H9 (cell line): ENCODE results near the gene RANBP17. TPM values are rescaled to one million over a fixed set of nuclear protein-coding genes. Genes with fewer than 3 reads are reported as not detected.

Experiments used
- DNase-seq: peaks from one replicate; pipeline ENCODE4 v3.0.0-alpha.2; 2017
- H2AFZ ChIP-seq: one replicate; pipeline ENCODE4 v1.6.1; 2013; ENCODE audit warnings: mild to moderate bottlenecking, low read length, control low read depth, moderate library complexity
- H2AK5ac ChIP-seq: 2 replicates; pipeline ENCODE4 v1.6.1; 2013; ENCODE audit warnings: low read length, control low read depth, mixed read lengths; ENCODE audit not compliant: insufficient read length
- H2BK120ac ChIP-seq: one replicate; pipeline ENCODE4 v1.6.1; 2013; ENCODE audit warnings: low read depth, mild to moderate bottlenecking, low read length, control low read depth, inconsistent platforms; ENCODE audit not compliant: poor library complexity, severe bottlenecking
- H2BK12ac ChIP-seq: 2 replicates; pipeline ENCODE4 v1.6.1; 2013; ENCODE audit warnings: low read length, control low read depth, mixed read lengths, low read depth; ENCODE audit not compliant: insufficient read length
- H2BK15ac ChIP-seq: 2 replicates; pipeline ENCODE4 v1.6.1; 2013; ENCODE audit warnings: low read depth, low read length, control low read depth
- H2BK20ac ChIP-seq: one replicate; pipeline ENCODE4 v1.6.1; 2013; ENCODE audit warnings: low read depth, mild to moderate bottlenecking, low read length, control low read depth, inconsistent platforms; ENCODE audit not compliant: poor library complexity, severe bottlenecking
- H2BK5ac ChIP-seq: 2 replicates; pipeline ENCODE4 v1.6.1; 2013; ENCODE audit warnings: low read length, control low read depth, mixed read lengths; ENCODE audit not compliant: insufficient read length
- H3K14ac ChIP-seq: 2 replicates; pipeline ENCODE4 v1.6.1; 2013; ENCODE audit warnings: low read length, control low read depth; ENCODE audit not compliant: insufficient read depth
- H3K18ac ChIP-seq: 2 replicates; pipeline ENCODE4 v1.6.1; 2013; ENCODE audit warnings: low read depth, mild to moderate bottlenecking, mixed read lengths, low read length, control low read depth; ENCODE audit not compliant: insufficient read length
- H3K23ac ChIP-seq: 2 replicates; pipeline ENCODE4 v1.6.1; 2013; ENCODE audit warnings: low read length, control low read depth, mixed read lengths, low read depth; ENCODE audit not compliant: insufficient read length
- H3K23me2 ChIP-seq: 2 replicates; pipeline ENCODE4 v1.6.1; 2013; ENCODE audit warnings: low read depth, mild to moderate bottlenecking, mixed read lengths, low read length, control low read depth; ENCODE audit not compliant: insufficient read length, poor library complexity, severe bottlenecking
- H3K27ac ChIP-seq: 2 replicates; pipeline ENCODE4 v1.5.1; 2013; ENCODE audit warnings: low read length, control low read depth, mixed read lengths, low read depth; ENCODE audit not compliant: insufficient read length
- H3K27me3 ChIP-seq: 2 replicates; pipeline ENCODE4 v1.6.1; 2013; ENCODE audit warnings: low read length, control low read depth, inconsistent platforms; ENCODE audit not compliant: insufficient read depth
- H3K4ac ChIP-seq: 2 replicates; pipeline ENCODE4 v1.6.1; 2013; ENCODE audit warnings: low read depth, mild to moderate bottlenecking, control low read depth, inconsistent platforms, low read length, moderate library complexity
- H3K4me1 ChIP-seq: 2 replicates; pipeline ENCODE4 v1.6.1; 2013; ENCODE audit warnings: low read length, control low read depth, inconsistent platforms; ENCODE audit not compliant: insufficient read depth
- H3K4me2 ChIP-seq: 2 replicates; pipeline ENCODE4 v1.6.1; 2013; ENCODE audit warnings: low read length, control low read depth, mixed read lengths; ENCODE audit not compliant: insufficient read length, insufficient read depth
- H3K56ac ChIP-seq: 2 replicates; pipeline ENCODE4 v1.6.1; 2013; ENCODE audit warnings: low read depth, mild to moderate bottlenecking, mixed read lengths, low read length, control low read depth; ENCODE audit not compliant: insufficient read length
- H3K79me1 ChIP-seq: 2 replicates; pipeline ENCODE4 v1.6.1; 2013; ENCODE audit warnings: low read depth, mild to moderate bottlenecking, moderate library complexity, low read length, control low read depth, inconsistent platforms; ENCODE audit not compliant: insufficient read depth, poor library complexity, severe bottlenecking
- H3K79me2 ChIP-seq: 2 replicates; pipeline ENCODE4 v1.6.1; 2013; ENCODE audit warnings: low read length, control low read depth, inconsistent platforms; ENCODE audit not compliant: insufficient read depth
- H3K9ac ChIP-seq: 2 replicates; pipeline ENCODE4 v1.6.1; 2013; ENCODE audit warnings: low read length, control low read depth, mixed read lengths; ENCODE audit not compliant: insufficient read length; ENCODE audit errors: extremely low read depth
- H3K9me3 ChIP-seq: one replicate; pipeline ENCODE4 v1.6.1; 2013; ENCODE audit warnings: low read depth, low read length, inconsistent platforms; ENCODE audit not compliant: control insufficient read depth
- H3T11ph ChIP-seq: one replicate; pipeline ENCODE4 v1.6.1; 2013; ENCODE audit warnings: mild to moderate bottlenecking, low read length, control low read depth, inconsistent platforms
- H4K20me1 ChIP-seq: one replicate; pipeline ENCODE4 v1.6.1; 2013; ENCODE audit not compliant: control insufficient read depth, insufficient read length, insufficient read depth
- H4K5ac ChIP-seq: 2 replicates; pipeline ENCODE4 v1.6.1; 2013; ENCODE audit warnings: low read depth, mild to moderate bottlenecking, mixed read lengths, low read length, control low read depth; ENCODE audit not compliant: insufficient read length
- H4K8ac ChIP-seq: replicated peaks from 2 replicates; pipeline ENCODE4 v1.6.1; 2013; ENCODE audit warnings: low read length, control low read depth, mixed read lengths, low read depth; ENCODE audit not compliant: insufficient read length
- H4K91ac ChIP-seq: 2 replicates; pipeline ENCODE4 v1.6.1; 2013; ENCODE audit warnings: low read depth, mild to moderate bottlenecking, moderate library complexity, mixed read lengths, low read length, control low read depth; ENCODE audit not compliant: insufficient read length
- H3K27ac Mint-ChIP-seq, 3 experiments: 2 replicates in 2 of 3; 3 replicates in 1 of 3; pipeline ENCODE4 v1.8.0; 2020 to 2021; ENCODE audit warnings: mixed read lengths in 3 of 3, mild to moderate bottlenecking in 1 of 3, moderate library complexity in 1 of 3
- H3K27me3 Mint-ChIP-seq: 2 replicates; pipeline ENCODE4 v1.8.0; 2021; ENCODE audit warnings: low read depth, mild to moderate bottlenecking, moderate library complexity, mixed read lengths
- H3K36me3 Mint-ChIP-seq, 3 experiments: 2 replicates in 2 of 3; 3 replicates in 1 of 3; pipeline ENCODE4 v1.8.0; 2020 to 2021; ENCODE audit warnings: low read depth in 3 of 3, mixed read lengths in 3 of 3; ENCODE audit not compliant: insufficient read depth in 1 of 3
- H3K4me1 Mint-ChIP-seq, 2 experiments: 2 replicates each; pipeline ENCODE4 v1.8.0; 2020; ENCODE audit warnings: mixed read lengths in 2 of 2
- H3K4me3 Mint-ChIP-seq, 2 experiments: 2 replicates in 1 of 2; 3 replicates in 1 of 2; pipeline ENCODE4 v1.8.0; 2020 to 2021; ENCODE audit warnings: mild to moderate bottlenecking in 2 of 2, mixed read lengths in 2 of 2, moderate library complexity in 1 of 2
- H3K9me3 Mint-ChIP-seq, 2 experiments: 2 replicates in 1 of 2; 3 replicates in 1 of 2; pipeline ENCODE4 v1.8.0; 2020; ENCODE audit warnings: mild to moderate bottlenecking in 2 of 2, mixed read lengths in 2 of 2, moderate library complexity in 1 of 2
- CTCF ChIP-seq: fragments of 200-600 bp; sonication (generic); conservative IDR thresholded peaks from 3 replicates; pipeline ENCODE4 v1.8.0; 2021; ENCODE audit warnings: antibody characterized with exemption, mild to moderate bottlenecking
- WGBS: extraction: QIAGEN DNeasy Blood & Tissue Kit; methylation state at CpG from one replicate; pipeline ENCODE4 v1.1.7; 2013; ENCODE audit warnings: missing lambda C conversion rate, low lambda C conversion rate, mixed read lengths; ENCODE audit not compliant: insufficient read length; ENCODE audit errors: extremely low coverage; 5-methylcytosine and 5-hydroxymethylcytosine counted together
- total RNA-seq: library from RNA; stranded (reverse); gene quantifications from 2 replicates; pipeline ENCODE4 v1.2.1, GENCODE V29; 2021

RANBP17 gene
- total RNA-seq, 1 experiment from 2014 or later: 16.5 TPM

- no peaks in the 10 kb centered on the region for H4K20me1 ChIP-seq
- H2AFZ ChIP-seq: no peak overlapping the region
- Mint-ChIP-seq H3K4me1 (peaks cover 2 to 3% of the 10 kb centered on the region in 2 experiments), H3K36me3 (no peaks in the 10 kb centered on the region), H3K27me3 (no peaks in the 10 kb centered on the region), H3K27ac (no peak overlapping the region), H3K4me3 (no peak overlapping the region), H3K9me3 (no peaks in the 10 kb centered on the region)
- H4K8ac ChIP-seq: no peak overlapping the region
- H3T11ph ChIP-seq: no peak overlapping the region
- H3K23ac ChIP-seq: no peak overlapping the region
- H2BK120ac ChIP-seq: no peak overlapping the region
- H3K27ac ChIP-seq: no peak overlapping the region
- no CpG with 5 or more reads among the region's 2 CpGs for WGBS
- H3K4ac ChIP-seq: no peak overlapping the region
- no peak overlapping the region for H3K56ac ChIP-seq
- no peak overlapping the region for H3K4me2 ChIP-seq
- DNase-seq: no peak
- no peak for TF ChIP-seq CTCF
- H2BK5ac ChIP-seq: no peak overlapping the region
- H2BK15ac ChIP-seq: no peak overlapping the region
- no peak overlapping the region for H2BK12ac ChIP-seq
- no peaks in the 10 kb centered on the region for H3K23me2 ChIP-seq
- no peaks in the 10 kb centered on the region for H3K79me2 ChIP-seq
- H3K18ac ChIP-seq: no peak overlapping the region
- no peak overlapping the region for H2AK5ac ChIP-seq
- H4K91ac ChIP-seq: no peak overlapping the region
- H3K79me1 ChIP-seq: no peaks in the 10 kb centered on the region
- no peak overlapping the region for H2BK20ac ChIP-seq
- no peak overlapping the region for H4K5ac ChIP-seq
- no peaks in the 10 kb centered on the region for H3K27me3 ChIP-seq
- no peaks in the 10 kb centered on the region for H3K9me3 ChIP-seq
- no peak overlapping the region for H3K14ac ChIP-seq
- H3K4me1 ChIP-seq: no peaks in the 10 kb centered on the region; the same call in 1 of the 2 replicates
- no peak overlapping the region for H3K9ac ChIP-seq
Measured at GRCh38 chr5:171157276-171157675, 295.5 kb downstream of the RANBP17 start.
